HL-60 (cell line): Measurements from ENCODE around the gene MARCKS.

Experiments used
- POLR2AphosphoS5 ChIP-seq: IDR thresholded peaks from 2 replicates; pipeline ENCODE4 v1.6.1; 2012; ENCODE audit warnings: low read depth
- SPI1 ChIP-seq: IDR thresholded peaks from 2 replicates; pipeline ENCODE4 v1.6.1; 2012; ENCODE audit warnings: low read depth, mild to moderate bottlenecking, borderline replicate concordance
- TF ChIP-seq, protein P1 (sequence below): IDR thresholded peaks from one replicate; pipeline ENCODE4 v1.5.1; 2011; ENCODE audit warnings: low read length, control low read depth, inconsistent platforms; ENCODE audit not compliant: insufficient read depth

DNA sequence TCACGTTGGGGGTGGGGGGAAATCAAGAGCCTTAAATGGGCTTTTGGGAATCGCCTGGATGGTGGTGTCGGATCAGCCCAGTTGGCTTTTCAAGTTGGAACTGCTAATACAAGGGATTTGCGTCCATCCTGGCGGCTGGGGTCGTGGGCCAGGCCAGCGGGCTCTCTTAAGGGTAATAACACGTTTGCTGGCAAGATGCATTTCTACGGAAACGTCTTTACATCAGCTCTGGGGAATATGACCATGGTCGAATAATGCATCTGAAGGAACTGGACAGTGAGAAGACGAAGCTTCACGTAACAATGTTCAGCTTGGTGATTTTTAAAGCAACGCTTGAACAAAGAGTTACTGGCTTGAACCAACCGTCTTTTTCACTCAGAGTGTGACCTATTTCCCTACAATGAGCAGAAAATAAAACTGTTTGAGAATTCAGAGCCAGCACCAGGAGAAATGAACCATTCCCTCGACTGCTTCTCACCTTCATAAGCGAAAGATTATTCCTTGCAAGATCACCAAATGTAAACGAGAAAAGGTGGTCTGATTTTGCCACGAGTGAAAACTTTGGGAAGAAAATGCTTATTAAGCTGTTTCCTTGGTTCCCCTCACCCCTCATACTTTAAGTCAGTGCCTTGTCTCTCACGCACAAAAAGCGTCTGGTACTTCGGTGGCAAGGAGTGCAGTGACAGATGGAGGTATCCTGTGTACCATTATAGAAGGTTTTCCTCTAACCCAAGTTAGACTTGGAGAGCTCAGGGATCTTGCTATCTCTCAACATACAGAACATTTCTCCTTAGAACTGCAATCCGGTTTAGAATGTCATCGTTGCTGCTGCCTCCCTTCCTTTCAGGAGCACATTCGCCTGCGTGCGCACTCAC is 1.4 kb upstream of the MARCKS start:
- no peak for TF ChIP-seq POLR2AphosphoS5
- TF ChIP-seq, protein P1, sequence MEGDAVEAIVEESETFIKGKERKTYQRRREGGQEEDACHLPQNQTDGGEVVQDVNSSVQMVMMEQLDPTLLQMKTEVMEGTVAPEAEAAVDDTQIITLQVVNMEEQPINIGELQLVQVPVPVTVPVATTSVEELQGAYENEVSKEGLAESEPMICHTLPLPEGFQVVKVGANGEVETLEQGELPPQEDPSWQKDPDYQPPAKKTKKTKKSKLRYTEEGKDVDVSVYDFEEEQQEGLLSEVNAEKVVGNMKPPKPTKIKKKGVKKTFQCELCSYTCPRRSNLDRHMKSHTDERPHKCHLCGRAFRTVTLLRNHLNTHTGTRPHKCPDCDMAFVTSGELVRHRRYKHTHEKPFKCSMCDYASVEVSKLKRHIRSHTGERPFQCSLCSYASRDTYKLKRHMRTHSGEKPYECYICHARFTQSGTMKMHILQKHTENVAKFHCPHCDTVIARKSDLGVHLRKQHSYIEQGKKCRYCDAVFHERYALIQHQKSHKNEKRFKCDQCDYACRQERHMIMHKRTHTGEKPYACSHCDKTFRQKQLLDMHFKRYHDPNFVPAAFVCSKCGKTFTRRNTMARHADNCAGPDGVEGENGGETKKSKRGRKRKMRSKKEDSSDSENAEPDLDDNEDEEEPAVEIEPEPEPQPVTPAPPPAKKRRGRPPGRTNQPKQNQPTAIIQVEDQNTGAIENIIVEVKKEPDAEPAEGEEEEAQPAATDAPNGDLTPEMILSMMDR, result no peak
- TF ChIP-seq SPI1, result no peak
